SU-DHL-6 (cell line): ENCODE results near the gene TFAP2E.

Source experiments
- EZH2phosphoT487 ChIP-seq: fragments of 200-600 bp; sonication (generic), shearing (Covaris generic); conservative IDR thresholded peaks from 2 replicates; pipeline ENCODE4 v1.6.1; 2018; ENCODE audit warnings: mild to moderate bottlenecking, antibody characterized with exemption, low read length, moderate library complexity, mixed read lengths
- TF ChIP-seq, protein P1 (sequence below): fragments of 200-600 bp; sonication (generic); IDR thresholded peaks from one replicate; pipeline ENCODE4 v1.5.1; 2017; ENCODE audit warnings: antibody characterized with exemption, mild to moderate bottlenecking, low read length, moderate library complexity; ENCODE audit not compliant: insufficient read depth, poor library complexity, severe bottlenecking

DNA sequence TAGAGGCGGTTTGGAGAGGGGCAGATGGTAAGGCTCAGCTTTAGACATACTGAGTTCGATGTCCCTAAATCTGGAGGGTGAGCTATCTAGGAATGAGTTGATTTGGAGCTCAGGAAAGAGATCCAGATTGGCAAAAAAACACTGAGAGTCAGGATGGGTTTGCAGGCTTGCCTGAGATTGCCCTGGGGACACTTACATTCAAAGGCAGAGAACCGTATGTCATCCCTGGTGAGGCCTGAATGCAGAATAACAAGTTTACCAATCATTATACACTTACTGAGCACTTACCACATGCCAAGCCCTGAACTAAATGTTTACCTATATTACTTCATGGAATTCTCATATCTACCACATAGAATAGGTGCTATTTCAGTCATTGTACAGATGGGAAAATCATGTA is 27.5 kb downstream of the TFAP2E start:
- TF ChIP-seq, protein P1, sequence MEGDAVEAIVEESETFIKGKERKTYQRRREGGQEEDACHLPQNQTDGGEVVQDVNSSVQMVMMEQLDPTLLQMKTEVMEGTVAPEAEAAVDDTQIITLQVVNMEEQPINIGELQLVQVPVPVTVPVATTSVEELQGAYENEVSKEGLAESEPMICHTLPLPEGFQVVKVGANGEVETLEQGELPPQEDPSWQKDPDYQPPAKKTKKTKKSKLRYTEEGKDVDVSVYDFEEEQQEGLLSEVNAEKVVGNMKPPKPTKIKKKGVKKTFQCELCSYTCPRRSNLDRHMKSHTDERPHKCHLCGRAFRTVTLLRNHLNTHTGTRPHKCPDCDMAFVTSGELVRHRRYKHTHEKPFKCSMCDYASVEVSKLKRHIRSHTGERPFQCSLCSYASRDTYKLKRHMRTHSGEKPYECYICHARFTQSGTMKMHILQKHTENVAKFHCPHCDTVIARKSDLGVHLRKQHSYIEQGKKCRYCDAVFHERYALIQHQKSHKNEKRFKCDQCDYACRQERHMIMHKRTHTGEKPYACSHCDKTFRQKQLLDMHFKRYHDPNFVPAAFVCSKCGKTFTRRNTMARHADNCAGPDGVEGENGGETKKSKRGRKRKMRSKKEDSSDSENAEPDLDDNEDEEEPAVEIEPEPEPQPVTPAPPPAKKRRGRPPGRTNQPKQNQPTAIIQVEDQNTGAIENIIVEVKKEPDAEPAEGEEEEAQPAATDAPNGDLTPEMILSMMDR: no peak
- TF ChIP-seq EZH2phosphoT487: no peak
